PFSK-1 (cell line): Measurements from ENCODE around the gene TENT5C.

Experiments used
- FOXP2 ChIP-seq: optimal IDR thresholded peaks from 2 replicates; pipeline ENCODE3; 2011; ENCODE audit warnings: borderline replicate concordance, control low read depth, inconsistent platforms; ENCODE audit not compliant: insufficient read depth; ENCODE audit errors: extremely low read length, extremely low read depth
- POLR2AphosphoS5 ChIP-seq: IDR thresholded peaks from 2 replicates; pipeline ENCODE4 v1.6.1; 2012; ENCODE audit warnings: low read depth, mild to moderate bottlenecking, control low read depth, low read length, moderate library complexity
- SIN3A ChIP-seq: IDR thresholded peaks from 2 replicates; pipeline ENCODE4 v1.6.1; 2012; ENCODE audit warnings: mild to moderate bottlenecking, low read length, moderate library complexity, borderline replicate concordance; ENCODE audit not compliant: insufficient read depth
- TAF1 ChIP-seq: IDR thresholded peaks from 2 replicates; pipeline ENCODE4 v1.6.1; 2012; ENCODE audit warnings: low read length, control low read depth, borderline replicate concordance; ENCODE audit not compliant: insufficient read depth
- TF ChIP-seq, protein P1 (sequence below), 2 experiments: IDR thresholded peaks; 2 replicates each; pipeline versions ENCODE4 v1.6.1 to v1.8.0; 2011 to 2012; ENCODE audit warnings: low read depth in 2 of 2, low read length in 2 of 2, control low read depth in 1 of 2, inconsistent platforms in 1 of 2, mild to moderate bottlenecking in 1 of 2, moderate library complexity in 1 of 2; ENCODE audit not compliant: insufficient read depth in 1 of 2

The TENT5C gene

DNA sequence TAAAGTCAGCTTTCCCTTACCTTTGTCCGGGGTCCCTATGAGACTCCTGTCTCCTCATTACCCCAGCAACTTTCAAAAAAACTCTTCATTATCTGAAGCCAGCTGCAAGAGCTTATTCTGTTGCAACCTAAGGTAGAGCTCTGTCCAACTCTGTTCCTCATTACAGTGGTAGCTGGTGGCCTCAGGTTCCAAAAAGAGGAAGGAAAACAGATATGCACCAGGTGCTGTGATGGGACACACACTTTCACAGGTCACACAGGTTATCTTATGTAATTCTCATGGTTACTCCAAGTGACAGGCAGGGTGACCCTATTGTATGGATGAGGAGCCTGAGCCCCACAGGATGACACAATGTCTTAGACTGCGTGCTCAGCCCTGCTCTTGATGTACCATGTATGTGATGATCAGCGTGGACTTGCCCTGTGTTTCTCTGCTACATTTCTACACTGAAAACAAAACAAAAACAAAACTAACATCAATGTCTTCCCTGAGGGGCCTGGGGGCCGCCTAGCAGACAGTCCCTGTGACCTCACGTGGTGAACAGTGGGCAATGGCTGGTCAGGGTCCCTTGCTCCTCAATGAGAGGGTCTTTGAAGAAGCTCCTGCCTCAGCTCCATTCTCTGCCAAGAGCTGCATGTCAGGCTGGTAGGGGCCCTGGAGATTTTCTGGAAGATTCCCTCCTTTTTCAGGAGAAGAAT lies 9.7 kb upstream of the TENT5C start:
- no peak for TF ChIP-seq POLR2AphosphoS5
- TF ChIP-seq, protein P1, sequence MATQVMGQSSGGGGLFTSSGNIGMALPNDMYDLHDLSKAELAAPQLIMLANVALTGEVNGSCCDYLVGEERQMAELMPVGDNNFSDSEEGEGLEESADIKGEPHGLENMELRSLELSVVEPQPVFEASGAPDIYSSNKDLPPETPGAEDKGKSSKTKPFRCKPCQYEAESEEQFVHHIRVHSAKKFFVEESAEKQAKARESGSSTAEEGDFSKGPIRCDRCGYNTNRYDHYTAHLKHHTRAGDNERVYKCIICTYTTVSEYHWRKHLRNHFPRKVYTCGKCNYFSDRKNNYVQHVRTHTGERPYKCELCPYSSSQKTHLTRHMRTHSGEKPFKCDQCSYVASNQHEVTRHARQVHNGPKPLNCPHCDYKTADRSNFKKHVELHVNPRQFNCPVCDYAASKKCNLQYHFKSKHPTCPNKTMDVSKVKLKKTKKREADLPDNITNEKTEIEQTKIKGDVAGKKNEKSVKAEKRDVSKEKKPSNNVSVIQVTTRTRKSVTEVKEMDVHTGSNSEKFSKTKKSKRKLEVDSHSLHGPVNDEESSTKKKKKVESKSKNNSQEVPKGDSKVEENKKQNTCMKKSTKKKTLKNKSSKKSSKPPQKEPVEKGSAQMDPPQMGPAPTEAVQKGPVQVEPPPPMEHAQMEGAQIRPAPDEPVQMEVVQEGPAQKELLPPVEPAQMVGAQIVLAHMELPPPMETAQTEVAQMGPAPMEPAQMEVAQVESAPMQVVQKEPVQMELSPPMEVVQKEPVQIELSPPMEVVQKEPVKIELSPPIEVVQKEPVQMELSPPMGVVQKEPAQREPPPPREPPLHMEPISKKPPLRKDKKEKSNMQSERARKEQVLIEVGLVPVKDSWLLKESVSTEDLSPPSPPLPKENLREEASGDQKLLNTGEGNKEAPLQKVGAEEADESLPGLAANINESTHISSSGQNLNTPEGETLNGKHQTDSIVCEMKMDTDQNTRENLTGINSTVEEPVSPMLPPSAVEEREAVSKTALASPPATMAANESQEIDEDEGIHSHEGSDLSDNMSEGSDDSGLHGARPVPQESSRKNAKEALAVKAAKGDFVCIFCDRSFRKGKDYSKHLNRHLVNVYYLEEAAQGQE (IDR thresholded peaks at IDR 0.05; ENCODE audit: insufficient read depth in 1 of 2, low read depth in 2 of 2, low read length in 2 of 2): no peak
- TF ChIP-seq TAF1: no peak
- no peak for TF ChIP-seq SIN3A
- TF ChIP-seq FOXP2: no peak

DNA sequence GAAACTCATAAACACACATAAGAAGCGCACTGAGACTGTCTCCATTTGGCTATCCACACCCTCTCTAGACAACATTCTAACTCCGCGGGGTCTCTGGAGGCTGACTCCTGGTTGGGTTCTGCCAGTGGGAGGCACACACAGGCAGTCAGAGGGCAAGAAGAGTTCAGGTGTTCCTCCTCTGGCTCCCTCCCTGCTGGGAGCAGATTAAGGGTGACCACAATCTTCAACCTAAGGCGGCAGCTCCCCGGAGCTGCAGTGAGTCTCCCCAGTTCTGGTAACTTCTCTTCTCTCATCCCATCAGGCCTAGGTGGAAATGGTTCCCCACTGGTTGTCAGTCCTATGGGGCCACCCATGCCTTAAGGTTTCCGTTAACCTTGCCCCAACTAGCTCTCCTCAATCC lies 7.4 kb upstream of the TENT5C start:
- TF ChIP-seq, protein P1 (IDR thresholded peaks at IDR 0.05; ENCODE audit: insufficient read depth in 1 of 2, low read depth in 2 of 2, low read length in 2 of 2): no peak
- TF ChIP-seq FOXP2 (no peak), POLR2AphosphoS5 (no peak), TAF1 (no peak), SIN3A (no peak)

DNA sequence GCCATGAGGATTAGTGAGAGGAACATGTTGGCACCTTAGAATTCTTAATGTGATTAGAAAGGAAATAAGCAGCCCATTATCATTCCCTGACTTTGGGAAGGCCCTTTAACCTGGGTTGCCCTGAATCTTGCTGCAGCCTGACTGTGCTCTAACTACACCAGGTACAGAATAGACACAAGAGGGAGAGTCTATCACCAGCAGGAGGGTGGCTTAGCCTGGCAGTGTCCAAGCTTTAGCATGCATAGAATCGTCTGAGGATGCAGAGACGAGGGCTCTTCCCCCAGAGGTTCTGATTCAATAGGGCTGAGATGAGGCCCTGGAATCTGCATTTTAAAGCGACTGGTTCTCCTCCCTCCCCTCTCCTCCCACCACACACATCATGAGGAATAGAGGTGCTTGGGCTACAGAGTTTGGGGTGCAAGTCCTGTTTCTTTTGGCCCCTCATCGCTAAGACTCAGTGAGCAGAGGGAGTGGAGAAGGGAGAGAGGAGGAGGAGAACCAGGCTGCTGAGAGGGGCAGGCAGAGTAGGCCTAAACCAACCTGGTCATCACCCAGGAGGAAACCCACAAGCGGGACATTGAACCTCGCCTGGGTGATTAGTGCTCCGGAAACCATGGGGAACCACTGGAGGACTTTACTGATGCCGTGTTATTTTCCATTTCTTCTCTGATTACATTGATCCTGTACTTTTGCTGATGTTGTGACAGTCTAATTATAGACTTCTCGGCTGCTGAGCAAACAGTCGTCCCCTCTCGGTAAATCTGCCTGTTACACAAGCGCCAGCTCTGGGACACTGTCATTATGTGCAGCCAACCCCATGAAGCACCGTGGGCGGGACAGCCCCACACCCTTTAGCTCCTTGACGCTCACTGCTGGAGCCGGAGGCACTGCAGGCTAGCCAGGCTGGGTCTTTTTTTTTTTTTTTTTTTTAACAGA lies 6.3 kb upstream of the TENT5C start:
- TF ChIP-seq SIN3A (no peak), POLR2AphosphoS5 (no peak), FOXP2 (no peak), TAF1 (no peak)
- TF ChIP-seq, protein P1 (IDR thresholded peaks at IDR 0.05; ENCODE audit: insufficient read depth in 1 of 2, low read depth in 2 of 2, low read length in 2 of 2): no peak

DNA sequence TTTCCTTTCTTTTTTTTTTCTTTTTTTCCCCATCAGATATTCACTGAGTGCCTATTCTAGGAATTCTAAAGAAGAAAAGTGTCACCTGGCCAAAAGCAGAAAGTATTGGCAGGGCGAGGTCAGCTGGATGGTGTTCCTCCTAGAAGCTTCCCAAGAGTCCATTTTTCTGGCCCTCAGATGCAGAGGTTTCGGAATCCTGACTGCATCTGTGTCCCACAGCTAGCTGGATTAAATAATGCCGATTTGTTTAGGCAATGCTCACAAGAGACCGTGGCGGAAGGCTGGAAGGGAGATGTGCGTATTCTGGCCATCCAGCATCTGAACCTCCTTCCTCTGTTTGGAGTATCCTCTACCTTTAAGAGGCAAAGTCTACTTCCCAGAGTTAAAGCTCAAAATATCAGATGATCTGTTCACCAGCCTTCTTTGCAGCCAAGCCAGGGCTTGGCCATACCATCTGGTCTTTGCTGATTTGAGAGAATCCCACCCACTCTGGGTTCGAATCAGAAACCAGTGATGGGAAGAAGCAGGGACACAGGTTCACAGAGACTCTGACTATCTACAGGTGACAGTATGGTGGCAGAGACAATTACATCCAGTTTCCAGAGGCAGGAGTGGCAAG lies 5.4 kb upstream of the TENT5C start:
- TF ChIP-seq, protein P1 (IDR thresholded peaks at IDR 0.05; ENCODE audit: insufficient read depth in 1 of 2, low read depth in 2 of 2, low read length in 2 of 2): no peak
- TF ChIP-seq POLR2AphosphoS5 (no peak), TAF1 (no peak), SIN3A (no peak), FOXP2 (no peak)
